Sigmoid colon (tissue), 4 donors: ENCODE measurements around the gene MAGEF1.

Experiments used
- EP300 ChIP-seq, 4 donors: sonication (generic); formaldehyde crosslinking; IDR thresholded peaks; one replicate each; pipeline ENCODE4 v1.6.1; 2017; ENCODE audit warnings: antibody characterized with exemption in 4 of 4
- POLR2A ChIP-seq, 2 donors: fragments of 450-650 bp; IDR thresholded peaks; one replicate each; pipeline ENCODE4 v1.6.1; 2016; ENCODE audit warnings: antibody characterized with exemption in 2 of 2, mild to moderate bottlenecking in 2 of 2, moderate library complexity in 2 of 2
- TF ChIP-seq, protein P1 (sequence below), 4 experiments: fragments of 450-650 bp in 3 of 4; fragments of 200-600 bp in 1 of 4; IDR thresholded peaks; one replicate each; pipeline ENCODE4 v1.5.1; 2016 to 2019; ENCODE audit warnings: antibody characterized with exemption in 4 of 4, mild to moderate bottlenecking in 3 of 4, moderate library complexity in 2 of 4

DNA sequence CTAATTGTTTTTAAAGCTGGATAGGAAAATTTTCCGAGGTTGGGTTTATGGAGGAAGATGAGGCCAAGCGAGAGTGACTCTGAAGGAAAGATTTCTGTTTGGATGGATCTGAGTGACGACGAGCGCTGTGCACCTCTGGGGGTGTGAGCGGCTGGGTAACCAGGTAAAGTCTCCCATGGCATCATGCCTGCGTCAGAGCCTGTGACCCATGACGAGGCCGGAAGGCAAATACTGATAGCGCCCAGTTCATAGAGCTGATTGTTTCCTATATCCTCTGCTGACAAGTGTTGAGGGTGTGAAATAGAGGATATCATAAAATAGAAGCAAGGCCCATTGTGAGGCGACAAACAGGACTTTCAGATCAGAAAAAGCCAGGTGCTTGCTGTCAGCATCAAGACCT, 33.7 kb upstream of the MAGEF1 start:
- TF ChIP-seq, protein P1, sequence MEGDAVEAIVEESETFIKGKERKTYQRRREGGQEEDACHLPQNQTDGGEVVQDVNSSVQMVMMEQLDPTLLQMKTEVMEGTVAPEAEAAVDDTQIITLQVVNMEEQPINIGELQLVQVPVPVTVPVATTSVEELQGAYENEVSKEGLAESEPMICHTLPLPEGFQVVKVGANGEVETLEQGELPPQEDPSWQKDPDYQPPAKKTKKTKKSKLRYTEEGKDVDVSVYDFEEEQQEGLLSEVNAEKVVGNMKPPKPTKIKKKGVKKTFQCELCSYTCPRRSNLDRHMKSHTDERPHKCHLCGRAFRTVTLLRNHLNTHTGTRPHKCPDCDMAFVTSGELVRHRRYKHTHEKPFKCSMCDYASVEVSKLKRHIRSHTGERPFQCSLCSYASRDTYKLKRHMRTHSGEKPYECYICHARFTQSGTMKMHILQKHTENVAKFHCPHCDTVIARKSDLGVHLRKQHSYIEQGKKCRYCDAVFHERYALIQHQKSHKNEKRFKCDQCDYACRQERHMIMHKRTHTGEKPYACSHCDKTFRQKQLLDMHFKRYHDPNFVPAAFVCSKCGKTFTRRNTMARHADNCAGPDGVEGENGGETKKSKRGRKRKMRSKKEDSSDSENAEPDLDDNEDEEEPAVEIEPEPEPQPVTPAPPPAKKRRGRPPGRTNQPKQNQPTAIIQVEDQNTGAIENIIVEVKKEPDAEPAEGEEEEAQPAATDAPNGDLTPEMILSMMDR (IDR thresholded peaks at IDR 0.05) = no peak
- TF ChIP-seq EP300 (IDR thresholded peaks at IDR 0.05) = no peak
- TF ChIP-seq POLR2A (IDR thresholded peaks at IDR 0.05) = no peak
